ENCODE measurements around the gene CCK. TPM values are rescaled to one million over a fixed set of nuclear protein-coding genes. Genes with fewer than 3 reads are reported as not detected.

CCK gene
- total RNA-seq, 3 donors from 2014 or later (not counting 1 experiment from before 2014, with no cell fraction given): 0.54 TPM; not detected in 2

DNA sequence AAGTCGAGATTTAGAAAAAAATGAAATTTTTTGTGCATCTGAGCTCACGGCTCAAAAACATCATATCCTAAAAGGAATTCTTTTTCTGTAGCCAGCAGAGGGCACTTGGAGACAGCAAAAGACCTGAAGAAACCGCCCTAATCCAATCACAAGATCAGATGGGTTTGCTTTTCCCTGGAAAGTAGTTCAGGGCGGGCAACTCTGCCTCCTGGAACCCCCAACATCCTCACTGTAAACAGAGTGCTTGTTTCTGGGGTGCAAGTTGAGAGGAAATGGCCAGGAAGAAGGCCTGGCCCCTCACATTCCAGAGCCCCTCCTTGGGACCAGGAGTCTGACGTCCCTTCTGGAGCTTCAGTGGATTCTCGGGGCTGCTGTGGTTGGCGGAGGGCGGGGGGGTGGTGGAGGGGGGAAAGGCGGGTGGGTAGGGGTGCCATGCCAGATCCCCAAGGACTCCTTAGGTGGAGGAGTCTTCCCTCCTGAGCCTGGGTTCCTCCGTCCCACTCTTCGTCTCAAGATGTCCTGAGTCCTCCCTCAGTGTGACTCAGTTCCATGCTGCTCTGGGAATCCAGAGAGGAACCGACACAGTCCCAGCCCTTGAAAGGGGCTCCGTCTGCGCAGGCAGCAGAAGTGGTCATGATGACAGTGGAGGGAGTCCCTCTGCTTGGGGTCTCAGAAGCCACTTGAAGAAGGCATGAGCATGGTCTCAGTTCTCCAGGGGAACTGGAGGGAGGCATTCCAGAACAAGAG is 35.9 kb downstream of the CCK start:
- H3K9me3 ChIP-seq (ENCODE audit: control insufficient read depth, insufficient read depth, low read length): no peaks in the 10 kb centered on the region
- H3K4me3 Mint-ChIP-seq: no peak overlapping the region
- DNase-seq: peak in 1 of 2 donors; percentile 11

DNA sequence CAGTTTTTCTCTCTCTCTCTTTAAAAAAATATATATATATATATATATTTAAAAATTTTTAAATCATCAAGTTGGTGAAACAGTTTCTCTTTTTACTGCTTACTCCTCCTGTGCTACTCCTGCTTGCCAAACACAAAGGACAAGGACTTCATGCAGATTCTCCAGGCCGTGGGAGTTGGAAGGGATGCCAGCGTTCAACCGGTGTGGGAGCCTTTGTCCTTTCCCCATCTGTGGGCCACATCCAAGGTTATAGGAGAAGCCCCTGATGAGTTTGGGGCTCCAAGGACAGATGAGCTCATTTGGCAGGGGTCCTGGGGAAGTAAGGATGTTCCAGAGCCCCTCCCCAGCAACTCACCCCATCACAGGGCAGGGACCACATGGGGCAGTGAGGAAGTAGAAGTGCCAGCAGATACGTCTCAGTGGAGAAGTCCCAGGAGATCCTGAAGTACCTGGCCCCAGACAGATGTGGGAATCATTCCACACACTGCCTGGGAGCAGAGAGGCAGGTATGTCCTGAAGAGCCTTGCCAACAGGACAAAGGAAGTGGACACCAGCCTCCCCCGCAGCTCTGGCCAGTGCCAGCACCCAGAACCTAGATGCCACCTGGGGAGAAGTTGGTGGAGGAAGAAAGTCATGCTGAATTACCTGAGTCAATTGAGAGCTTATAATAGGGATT is 36.6 kb downstream of the CCK start:
- Mint-ChIP-seq H3K27me3 (ENCODE audit: low read depth in 2 of 2) (peaks cover 5% of the 10 kb centered on the region in 2 donors), H3K4me1 (peaks cover 0 to 15% of the 10 kb centered on the region in 2 donors), H3K27ac (no peak overlapping the region), H3K36me3 (peaks cover 11% of the 10 kb centered on the region), H3K4me3 (no peak overlapping the region), H3K9me3 (no peaks in the 10 kb centered on the region)
- Histone ChIP-seq H3K4me3 (ENCODE audit: low read length) (no peak overlapping the region), H3K4me1 (ENCODE audit: control insufficient read depth, insufficient read depth, low read length) (peaks cover 9% of the 10 kb centered on the region), H3K27me3 (ENCODE audit: control insufficient read depth, insufficient read depth, low read length) (no peaks in the 10 kb centered on the region), H3K27ac (ENCODE audit: low read length) (no peak overlapping the region), H3K9me3 (ENCODE audit: control insufficient read depth, insufficient read depth, low read length) (no peaks in the 10 kb centered on the region), H3K36me3 (ENCODE audit: control insufficient read depth, insufficient read depth, low read length) (peaks cover 2% of the 10 kb centered on the region)
- intact Hi-C loops (cut with micrococcal nuclease): no loop called here
- TF ChIP-seq CTCF (IDR thresholded peaks at IDR 0.05): no peak
- ATAC-seq (no peak), DNase-seq (no peak)
- 82% methylated on average over 5 of the region's 5 CpGs for WGBS (ENCODE audit: insufficient coverage)

More for the DNA sequence above, 35.9 kb downstream of the CCK start:
- Histone ChIP-seq H3K27ac (ENCODE audit: low read length) (no peak overlapping the region), H3K27me3 (ENCODE audit: control insufficient read depth, insufficient read depth, low read length) (no peaks in the 10 kb centered on the region), H3K36me3 (ENCODE audit: control insufficient read depth, insufficient read depth, low read length) (no peaks in the 10 kb centered on the region), H3K4me3 (ENCODE audit: low read length) (no peak overlapping the region), H3K4me1 (ENCODE audit: control insufficient read depth, insufficient read depth, low read length) (peaks cover 9% of the 10 kb centered on the region)
- H3K27ac Mint-ChIP-seq: no peak overlapping the region
- intact Hi-C loops (cut with micrococcal nuclease): no loop called here
- H3K36me3 Mint-ChIP-seq: peaks cover 4% of the 10 kb centered on the region
- no peak for TF ChIP-seq CTCF (IDR thresholded peaks at IDR 0.05)
- H3K9me3 Mint-ChIP-seq: no peaks in the 10 kb centered on the region
- H3K4me1 Mint-ChIP-seq: peaks cover 0 to 15% of the 10 kb centered on the region in 2 donors
- peaks cover 9 to 12% of the 10 kb centered on the region in 2 donors for H3K27me3 Mint-ChIP-seq (ENCODE audit: low read depth in 2 of 2)
- WGBS (ENCODE audit: insufficient coverage): 69% methylated on average over 9 of the region's 14 CpGs
- ATAC-seq: no peak

DNA sequence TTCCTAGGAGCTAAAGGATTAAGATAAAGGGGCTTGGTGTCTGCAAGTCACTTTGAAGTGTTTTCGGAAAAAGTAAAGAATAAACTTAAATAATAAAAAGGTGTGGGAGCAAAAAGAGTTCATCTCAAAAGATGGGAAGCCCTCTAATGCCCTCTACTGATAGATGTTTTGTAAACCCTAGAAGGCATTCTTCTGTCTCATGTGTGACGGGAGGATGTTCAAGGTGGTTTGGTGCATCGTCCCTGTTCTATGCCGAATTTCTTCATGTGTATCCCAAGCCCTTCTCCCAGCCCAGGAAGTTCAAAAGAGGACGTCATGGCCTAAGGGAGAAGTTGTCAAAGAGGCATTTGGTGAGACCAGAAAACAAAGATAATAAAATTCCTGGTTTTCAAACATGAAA is 37.2 kb downstream of the CCK start:
- DNase-seq (peak in 1 of 2 donors; percentile 35), ATAC-seq (no peak)
- Mint-ChIP-seq H3K27ac (no peak overlapping the region), H3K36me3 (peaks cover 17% of the 10 kb centered on the region), H3K27me3 (ENCODE audit: low read depth in 2 of 2) (no peaks in the 10 kb centered on the region), H3K9me3 (no peaks in the 10 kb centered on the region), H3K4me3 (no peak overlapping the region), H3K4me1 (peaks cover 0 to 15% of the 10 kb centered on the region in 2 donors)
- Histone ChIP-seq H3K27me3 (ENCODE audit: control insufficient read depth, insufficient read depth, low read length) (no peaks in the 10 kb centered on the region), H3K4me1 (ENCODE audit: control insufficient read depth, insufficient read depth, low read length) (peaks cover 9% of the 10 kb centered on the region), H3K27ac (ENCODE audit: low read length) (no peak overlapping the region), H3K36me3 (ENCODE audit: control insufficient read depth, insufficient read depth, low read length) (peaks cover 7% of the 10 kb centered on the region), H3K4me3 (ENCODE audit: low read length) (no peak overlapping the region), H3K9me3 (ENCODE audit: control insufficient read depth, insufficient read depth, low read length) (no peaks in the 10 kb centered on the region)
- WGBS (ENCODE audit: insufficient coverage): 54% methylated on average over 5 of the region's 5 CpGs
- intact Hi-C loops (cut with micrococcal nuclease): no loop called here
- TF ChIP-seq CTCF (IDR thresholded peaks at IDR 0.05): no peak

Data from natural killer cell (primary cell).